ENCODE results near the gene BRD1.
"Not testable (repeated sequence)": the region's sequence is repeated elsewhere in the genome, so short reads cannot be mapped to it uniquely, and the experiment has no call there.

BRD1 gene

DNA sequence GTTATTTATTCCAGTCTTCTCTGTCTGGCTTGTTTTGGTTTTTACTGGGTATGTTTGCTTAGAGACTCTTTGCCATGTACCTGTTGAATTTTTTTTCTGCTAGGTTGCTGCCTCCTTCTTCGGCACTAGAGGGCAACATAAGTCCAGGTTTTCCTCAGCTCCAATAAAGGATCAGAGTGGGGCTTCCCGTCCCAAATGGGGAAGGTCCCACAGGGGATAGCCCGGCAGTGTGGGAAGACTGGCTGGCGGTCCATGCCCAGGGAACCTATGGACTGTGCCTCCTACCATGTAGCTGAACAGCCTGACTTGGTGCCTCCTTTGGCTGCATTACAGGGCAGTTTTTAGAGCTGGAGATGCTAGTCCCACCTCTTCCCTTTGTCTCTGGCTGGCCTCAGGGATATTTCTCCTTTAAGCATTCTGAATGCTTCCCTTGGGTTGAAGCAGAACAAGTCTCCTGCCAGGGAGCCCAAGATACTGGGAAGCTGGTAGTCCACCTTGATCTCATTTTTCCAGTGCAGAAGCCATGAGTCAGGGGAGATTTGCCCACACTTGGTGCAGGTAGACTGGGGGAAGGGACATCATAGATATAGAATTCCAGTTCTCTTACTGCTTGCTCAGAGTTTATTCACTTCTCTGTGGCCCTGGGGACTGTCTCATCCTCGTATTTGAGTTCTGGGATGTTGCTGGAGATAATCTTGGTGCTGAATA lies 60.2 kb downstream of the BRD1 start:
- WGBS, 2 experiments: 38 to 40% methylated on average over 5 of the region's 5 CpGs
- no peak overlapping the region for H3K4me3 ChIP-seq (ENCODE audit: insufficient read depth, low read depth, low read length)
- no peaks in the 10 kb centered on the region for H3K9me3 ChIP-seq (ENCODE audit: control insufficient read depth, low read length)
- H3K36me3 ChIP-seq (ENCODE audit: control insufficient read depth, insufficient read depth, low read length): no peaks in the 10 kb centered on the region
- H3K4me1 ChIP-seq (ENCODE audit: control insufficient read depth, insufficient read depth, low read length): no peaks in the 10 kb centered on the region
- H3K27me3 ChIP-seq (ENCODE audit: control insufficient read depth, insufficient read depth, low read length, poor library complexity, severe bottlenecking): no peaks in the 10 kb centered on the region
- H3K27ac ChIP-seq (ENCODE audit: insufficient read depth, low read depth, low read length, poor library complexity, severe bottlenecking): no peak overlapping the region

DNA sequence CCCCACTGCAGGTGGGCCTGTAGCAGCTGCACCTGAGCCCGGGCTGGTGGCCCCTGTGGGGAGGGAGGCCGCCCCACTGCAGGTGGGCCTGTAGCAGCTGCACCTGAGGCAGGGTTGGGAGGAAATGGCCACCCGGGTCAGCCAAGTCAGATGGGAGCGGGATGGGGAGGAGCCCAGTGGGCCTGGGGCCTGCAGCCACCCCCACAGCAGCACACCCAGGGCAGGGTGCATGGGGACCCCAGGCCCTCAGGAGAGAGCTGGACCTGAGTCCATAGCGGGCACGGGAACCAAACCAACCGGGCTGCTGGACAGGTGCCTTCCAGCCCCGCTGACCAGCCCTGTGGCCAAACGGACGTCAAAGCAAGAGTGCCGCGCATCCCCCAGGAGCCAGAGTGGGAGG lies 61.7 kb downstream of the BRD1 start:
- Histone ChIP-seq H3K4me1 (ENCODE audit: control insufficient read depth, insufficient read depth, low read length) (no peaks in the 10 kb centered on the region), H3K4me3 (ENCODE audit: insufficient read depth, low read depth, low read length) (no peak overlapping the region), H3K27ac (ENCODE audit: insufficient read depth, low read depth, low read length, poor library complexity, severe bottlenecking) (no peak overlapping the region), H3K27me3 (ENCODE audit: control insufficient read depth, insufficient read depth, low read length, poor library complexity, severe bottlenecking) (no peaks in the 10 kb centered on the region), H3K36me3 (ENCODE audit: control insufficient read depth, insufficient read depth, low read length) (no peaks in the 10 kb centered on the region), H3K9me3 (ENCODE audit: control insufficient read depth, low read length) (no peaks in the 10 kb centered on the region)
- WGBS, 2 experiments: 93 to 94% methylated on average over 12 of the region's 12 CpGs

GRCh38 chr22:49765091-49765771 lies 62.4 kb downstream of the BRD1 start:
- H3K4me3 ChIP-seq (ENCODE audit: insufficient read depth, low read depth, low read length): no peak overlapping the region
- H3K27ac ChIP-seq (ENCODE audit: insufficient read depth, low read depth, low read length, poor library complexity, severe bottlenecking): no peak overlapping the region
- WGBS, 2 experiments: 89 to 90% methylated on average over 17 of the region's 17 CpGs
- no peaks in the 10 kb centered on the region for H3K4me1 ChIP-seq (ENCODE audit: control insufficient read depth, insufficient read depth, low read length)
- H3K9me3 ChIP-seq (ENCODE audit: control insufficient read depth, low read length): no peaks in the 10 kb centered on the region
- no peaks in the 10 kb centered on the region for H3K36me3 ChIP-seq (ENCODE audit: control insufficient read depth, insufficient read depth, low read length)
- H3K27me3 ChIP-seq (ENCODE audit: control insufficient read depth, insufficient read depth, low read length, poor library complexity, severe bottlenecking): no peaks in the 10 kb centered on the region

- Histone ChIP-seq H3K27me3 (ENCODE audit: control insufficient read depth, insufficient read depth, low read length, poor library complexity, severe bottlenecking) (no peaks in the 10 kb centered on the region), H3K4me1 (ENCODE audit: control insufficient read depth, insufficient read depth, low read length) (no peaks in the 10 kb centered on the region), H3K4me3 (ENCODE audit: insufficient read depth, low read depth, low read length) (no peak overlapping the region), H3K9me3 (ENCODE audit: control insufficient read depth, low read length) (no peaks in the 10 kb centered on the region), H3K36me3 (ENCODE audit: control insufficient read depth, insufficient read depth, low read length) (no peaks in the 10 kb centered on the region), H3K27ac (ENCODE audit: insufficient read depth, low read depth, low read length, poor library complexity, severe bottlenecking) (no peak overlapping the region)
- WGBS, 2 experiments: 84 to 85% methylated on average over 24 of the region's 24 CpGs
These were observed 63.5 kb downstream of the BRD1 start for GRCh38 chr22:49764127-49764581.

DNA sequence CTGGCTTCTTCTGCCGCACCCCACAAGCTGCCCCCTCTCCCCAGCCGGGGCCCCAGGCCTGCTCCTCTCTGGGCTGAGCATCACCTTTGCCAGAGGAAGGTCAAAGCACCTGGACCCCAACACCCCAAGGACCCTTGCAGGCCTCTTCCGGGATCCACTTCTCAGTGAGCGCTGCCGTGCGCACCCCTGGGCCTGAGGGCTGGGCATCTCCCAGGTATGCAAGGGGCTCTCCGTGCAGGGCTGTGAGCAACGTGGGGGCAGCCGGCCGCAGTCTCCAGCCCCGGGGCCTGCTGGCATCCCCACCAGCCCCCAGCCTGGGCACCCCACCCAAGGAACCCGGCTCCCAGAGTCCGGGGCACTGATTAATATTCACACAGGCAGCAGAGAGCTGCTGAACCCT lies 64.0 kb downstream of the BRD1 start:
- whole genome bisulfite sequencing, 2 experiments: 85 to 87% methylated on average over 13 of the region's 13 CpGs
- H3K36me3 ChIP-seq (ENCODE audit: control insufficient read depth, insufficient read depth, low read length): no peaks in the 10 kb centered on the region
- no peak overlapping the region for H3K27ac ChIP-seq (ENCODE audit: insufficient read depth, low read depth, low read length, poor library complexity, severe bottlenecking)
- no peaks in the 10 kb centered on the region for H3K27me3 ChIP-seq (ENCODE audit: control insufficient read depth, insufficient read depth, low read length, poor library complexity, severe bottlenecking)
- H3K4me1 ChIP-seq (ENCODE audit: control insufficient read depth, insufficient read depth, low read length): no peaks in the 10 kb centered on the region
- no peaks in the 10 kb centered on the region for H3K9me3 ChIP-seq (ENCODE audit: control insufficient read depth, low read length)
- H3K4me3 ChIP-seq (ENCODE audit: insufficient read depth, low read depth, low read length): no peak overlapping the region

GRCh38 chr22:49763138-49763537 lies 64.5 kb downstream of the BRD1 start:
- Histone ChIP-seq H3K27ac (ENCODE audit: insufficient read depth, low read depth, low read length, poor library complexity, severe bottlenecking) (no peak overlapping the region), H3K9me3 (ENCODE audit: control insufficient read depth, low read length) (no peaks in the 10 kb centered on the region), H3K4me3 (ENCODE audit: insufficient read depth, low read depth, low read length) (no peak overlapping the region), H3K27me3 (ENCODE audit: control insufficient read depth, insufficient read depth, low read length, poor library complexity, severe bottlenecking) (no peaks in the 10 kb centered on the region), H3K36me3 (ENCODE audit: control insufficient read depth, insufficient read depth, low read length) (no peaks in the 10 kb centered on the region), H3K4me1 (ENCODE audit: control insufficient read depth, insufficient read depth, low read length) (no peaks in the 10 kb centered on the region)
- WGBS, 2 experiments: 86% methylated on average over 13 of the region's 13 CpGs

DNA sequence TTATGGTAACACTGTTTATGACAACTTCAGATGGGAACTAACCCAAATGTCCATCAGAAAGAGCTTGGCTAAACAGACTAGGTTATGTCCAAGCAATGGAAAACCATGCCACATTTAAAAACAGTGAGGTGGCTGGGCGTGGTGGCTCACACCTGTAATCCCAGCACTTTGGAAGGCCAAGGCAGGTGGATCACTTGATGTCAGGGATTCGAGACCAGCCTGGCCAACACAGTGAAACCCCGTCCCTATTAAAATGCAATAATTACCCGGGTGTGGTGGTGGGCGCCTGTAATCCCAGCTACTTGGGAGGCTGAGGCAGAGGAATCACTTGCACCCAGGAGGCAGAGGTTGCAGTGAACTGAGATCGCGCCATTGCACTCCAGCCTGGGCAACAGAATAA lies 65.1 kb downstream of the BRD1 start:
- not testable (repeated sequence) for H3K9me3 ChIP-seq (ENCODE audit: control insufficient read depth, low read length); H3K4me3 ChIP-seq (ENCODE audit: insufficient read depth, low read depth, low read length); H3K27ac ChIP-seq (ENCODE audit: insufficient read depth, low read depth, low read length, poor library complexity, severe bottlenecking); H3K36me3 ChIP-seq (ENCODE audit: control insufficient read depth, insufficient read depth, low read length); H3K27me3 ChIP-seq (ENCODE audit: control insufficient read depth, insufficient read depth, low read length, poor library complexity, severe bottlenecking); H3K4me1 ChIP-seq (ENCODE audit: control insufficient read depth, insufficient read depth, low read length)
- 88 to 95% methylated on average over 5 of the region's 7 CpGs for WGBS, 2 experiments

DNA sequence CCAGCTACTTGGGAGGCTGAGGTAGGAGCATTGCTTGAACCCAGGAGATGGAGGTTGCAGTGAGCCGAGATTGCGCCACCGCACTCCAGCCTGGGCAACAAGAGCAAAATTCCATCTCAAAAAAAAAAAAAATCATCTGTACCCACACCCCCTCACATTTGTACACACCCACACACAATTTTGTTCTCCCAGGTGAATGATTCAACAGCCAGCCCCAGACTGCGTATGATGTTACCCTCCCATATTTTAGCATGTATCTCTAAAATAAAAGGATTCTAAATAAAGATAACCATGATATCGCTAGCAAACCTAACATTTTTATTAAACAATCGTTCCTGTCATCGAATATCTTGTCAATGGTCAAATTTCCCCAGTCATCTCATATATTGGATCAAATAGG lies 65.8 kb downstream of the BRD1 start:
- Histone ChIP-seq H3K36me3 (ENCODE audit: control insufficient read depth, insufficient read depth, low read length) (no peaks in the 10 kb centered on the region), H3K27me3 (ENCODE audit: control insufficient read depth, insufficient read depth, low read length, poor library complexity, severe bottlenecking) (no peaks in the 10 kb centered on the region), H3K9me3 (ENCODE audit: control insufficient read depth, low read length) (no peaks in the 10 kb centered on the region), H3K4me1 (ENCODE audit: control insufficient read depth, insufficient read depth, low read length) (no peaks in the 10 kb centered on the region), H3K4me3 (ENCODE audit: insufficient read depth, low read depth, low read length) (no peak overlapping the region), H3K27ac (ENCODE audit: insufficient read depth, low read depth, low read length, poor library complexity, severe bottlenecking) (no peak overlapping the region)
- WGBS, 2 experiments: 85 to 86% methylated on average over 7 of the region's 7 CpGs

GRCh38 chr22:49760630-49761571 lies 66.8 kb downstream of the BRD1 start:
- Histone ChIP-seq H3K4me3 (ENCODE audit: insufficient read depth, low read depth, low read length) (no peak overlapping the region), H3K4me1 (ENCODE audit: control insufficient read depth, insufficient read depth, low read length) (no peaks in the 10 kb centered on the region), H3K27me3 (ENCODE audit: control insufficient read depth, insufficient read depth, low read length, poor library complexity, severe bottlenecking) (no peaks in the 10 kb centered on the region), H3K36me3 (ENCODE audit: control insufficient read depth, insufficient read depth, low read length) (no peaks in the 10 kb centered on the region), H3K27ac (ENCODE audit: insufficient read depth, low read depth, low read length, poor library complexity, severe bottlenecking) (no peak overlapping the region), H3K9me3 (ENCODE audit: control insufficient read depth, low read length) (peaks cover 2% of the 10 kb centered on the region)
- 89 to 90% methylated on average over 13 of the region's 13 CpGs for WGBS, 2 experiments

- Histone ChIP-seq H3K4me3 (ENCODE audit: insufficient read depth, low read depth, low read length) (no peak overlapping the region), H3K27me3 (ENCODE audit: control insufficient read depth, insufficient read depth, low read length, poor library complexity, severe bottlenecking) (no peaks in the 10 kb centered on the region), H3K4me1 (ENCODE audit: control insufficient read depth, insufficient read depth, low read length) (no peaks in the 10 kb centered on the region), H3K36me3 (ENCODE audit: control insufficient read depth, insufficient read depth, low read length) (no peaks in the 10 kb centered on the region), H3K9me3 (ENCODE audit: control insufficient read depth, low read length) (peaks cover 2% of the 10 kb centered on the region), H3K27ac (ENCODE audit: insufficient read depth, low read depth, low read length, poor library complexity, severe bottlenecking) (no peak overlapping the region)
- WGBS, 2 experiments: 93 to 95% methylated on average over 5 of the region's 5 CpGs
These were observed 67.4 kb downstream of the BRD1 start for GRCh38 chr22:49760280-49760629.
